22Rv1 (cell line): ENCODE measurements around the gene CES1.
"Not testable (repeated sequence)": the region's sequence is repeated elsewhere in the genome, so short reads cannot be mapped to it uniquely, and the experiment has no call there.

ENCODE experiments used
- CTCF ChIP-seq: fragments of 450-650 bp; IDR thresholded peaks from 2 replicates; pipeline ENCODE4 v1.5.1; 2017; ENCODE audit warnings: mild to moderate bottlenecking
- ZFX ChIP-seq: fragments of 450-650 bp; IDR thresholded peaks from 2 replicates; pipeline ENCODE4 v1.6.1; 2017; ENCODE audit warnings: antibody characterized with exemption, borderline replicate concordance

GRCh38 chr16:55781456-55781855 is 51.4 kb downstream of the CES1 start:
- not testable (repeated sequence) for TF ChIP-seq CTCF, ZFX
